GM18511 (cell line): ENCODE results near the gene NENF.
"Not testable (repeated sequence)": the region's sequence is repeated elsewhere in the genome, so short reads cannot be mapped to it uniquely, and the experiment has no call there.

Experiments
- ATAC-seq: cut with Tn5 transposase; IDR thresholded peaks from one replicate; pipeline ENCODE4 v1.9.1; 2021; ENCODE audit warnings: mild to moderate bottlenecking, moderate library complexity; ENCODE audit not compliant: unreplicated experiment

The NENF gene

GRCh38 chr1:212432661-212433576, at the start of gene NENF:
Gene NENF (plus strand): TSS chr1:212432920. CDS start chr1:212432944, 24 bp downstream.
- peak; percentile 98 for ATAC-seq

- no peak for ATAC-seq
Measured at GRCh38 chr1:212386029-212386428, 46.7 kb upstream of the NENF start.

- no peak for ATAC-seq
Measured at GRCh38 chr1:212388985-212389716, 43.6 kb upstream of the NENF start.

GRCh38 chr1:212395678-212396437, 36.9 kb upstream of the NENF start:
- ATAC-seq: not testable (repeated sequence)

GRCh38 chr1:212396638-212397037, 36.1 kb upstream of the NENF start:
- ATAC-seq: no peak

GRCh38 chr1:212397171-212397570, 35.5 kb upstream of the NENF start:
- ATAC-seq: no peak

- ATAC-seq: no peak
Measured at GRCh38 chr1:212401042-212401441, 31.7 kb upstream of the NENF start.

- ATAC-seq: no peak
Measured at GRCh38 chr1:212401838-212402582, 30.7 kb upstream of the NENF start.

- ATAC-seq: no peak
Measured at GRCh38 chr1:212402666-212403321, 29.9 kb upstream of the NENF start.

GRCh38 chr1:212410231-212410820, 22.4 kb upstream of the NENF start:
- no peak for ATAC-seq

GRCh38 chr1:212412374-212412773, 20.3 kb upstream of the NENF start:
- ATAC-seq: no peak

GRCh38 chr1:212413902-212414327, 18.8 kb upstream of the NENF start:
- ATAC-seq: peak; percentile 19

GRCh38 chr1:212414328-212415106, 18.2 kb upstream of the NENF start, which contains the start of gene PACC1:
Gene PACC1 (minus strand): TSS chr1:212414886. CDS start chr1:212414757, 129 bp downstream.
- ATAC-seq: peak; percentile 98

GRCh38 chr1:212415107-212415841, 17.4 kb upstream of the NENF start:
- ATAC-seq: no peak

GRCh38 chr1:212421165-212421564, 11.6 kb upstream of the NENF start:
- ATAC-seq: no peak

GRCh38 chr1:212423879-212424278, 8.8 kb upstream of the NENF start:
- ATAC-seq: no peak

GRCh38 chr1:212428496-212428895, 4.2 kb upstream of the NENF start:
- ATAC-seq: no peak

- ATAC-seq: no peak
Measured at GRCh38 chr1:212430416-212430815, 2.3 kb upstream of the NENF start.
